H9 (cell line): ENCODE measurements around the gene BOD1L1. TPM values are rescaled to one million over a fixed set of nuclear protein-coding genes. Genes with fewer than 3 reads are reported as not detected.

Experiments
- DNase-seq: peaks from one replicate; pipeline ENCODE4 v3.0.0-alpha.2; 2017
- H2AFZ ChIP-seq: one replicate; pipeline ENCODE4 v1.6.1; 2013; ENCODE audit warnings: mild to moderate bottlenecking, low read length, control low read depth, moderate library complexity
- H2AK5ac ChIP-seq: 2 replicates; pipeline ENCODE4 v1.6.1; 2013; ENCODE audit warnings: low read length, control low read depth, mixed read lengths; ENCODE audit not compliant: insufficient read length
- H2BK120ac ChIP-seq: one replicate; pipeline ENCODE4 v1.6.1; 2013; ENCODE audit warnings: low read depth, mild to moderate bottlenecking, low read length, control low read depth, inconsistent platforms; ENCODE audit not compliant: poor library complexity, severe bottlenecking
- H2BK12ac ChIP-seq: 2 replicates; pipeline ENCODE4 v1.6.1; 2013; ENCODE audit warnings: low read length, control low read depth, mixed read lengths, low read depth; ENCODE audit not compliant: insufficient read length
- H2BK15ac ChIP-seq: 2 replicates; pipeline ENCODE4 v1.6.1; 2013; ENCODE audit warnings: low read depth, low read length, control low read depth
- H2BK20ac ChIP-seq: one replicate; pipeline ENCODE4 v1.6.1; 2013; ENCODE audit warnings: low read depth, mild to moderate bottlenecking, low read length, control low read depth, inconsistent platforms; ENCODE audit not compliant: poor library complexity, severe bottlenecking
- H2BK5ac ChIP-seq: 2 replicates; pipeline ENCODE4 v1.6.1; 2013; ENCODE audit warnings: low read length, control low read depth, mixed read lengths; ENCODE audit not compliant: insufficient read length
- H3K14ac ChIP-seq: 2 replicates; pipeline ENCODE4 v1.6.1; 2013; ENCODE audit warnings: low read length, control low read depth; ENCODE audit not compliant: insufficient read depth
- H3K18ac ChIP-seq: 2 replicates; pipeline ENCODE4 v1.6.1; 2013; ENCODE audit warnings: low read depth, mild to moderate bottlenecking, mixed read lengths, low read length, control low read depth; ENCODE audit not compliant: insufficient read length
- H3K23ac ChIP-seq: 2 replicates; pipeline ENCODE4 v1.6.1; 2013; ENCODE audit warnings: low read length, control low read depth, mixed read lengths, low read depth; ENCODE audit not compliant: insufficient read length
- H3K23me2 ChIP-seq: 2 replicates; pipeline ENCODE4 v1.6.1; 2013; ENCODE audit warnings: low read depth, mild to moderate bottlenecking, mixed read lengths, low read length, control low read depth; ENCODE audit not compliant: insufficient read length, poor library complexity, severe bottlenecking
- H3K27ac ChIP-seq: 2 replicates; pipeline ENCODE4 v1.5.1; 2013; ENCODE audit warnings: low read length, control low read depth, mixed read lengths, low read depth; ENCODE audit not compliant: insufficient read length
- H3K27me3 ChIP-seq: 2 replicates; pipeline ENCODE4 v1.6.1; 2013; ENCODE audit warnings: low read length, control low read depth, inconsistent platforms; ENCODE audit not compliant: insufficient read depth
- H3K4ac ChIP-seq: 2 replicates; pipeline ENCODE4 v1.6.1; 2013; ENCODE audit warnings: low read depth, mild to moderate bottlenecking, control low read depth, inconsistent platforms, low read length, moderate library complexity
- H3K4me1 ChIP-seq: 2 replicates; pipeline ENCODE4 v1.6.1; 2013; ENCODE audit warnings: low read length, control low read depth, inconsistent platforms; ENCODE audit not compliant: insufficient read depth
- H3K4me2 ChIP-seq: 2 replicates; pipeline ENCODE4 v1.6.1; 2013; ENCODE audit warnings: low read length, control low read depth, mixed read lengths; ENCODE audit not compliant: insufficient read length, insufficient read depth
- H3K56ac ChIP-seq: 2 replicates; pipeline ENCODE4 v1.6.1; 2013; ENCODE audit warnings: low read depth, mild to moderate bottlenecking, mixed read lengths, low read length, control low read depth; ENCODE audit not compliant: insufficient read length
- H3K79me1 ChIP-seq: 2 replicates; pipeline ENCODE4 v1.6.1; 2013; ENCODE audit warnings: low read depth, mild to moderate bottlenecking, moderate library complexity, low read length, control low read depth, inconsistent platforms; ENCODE audit not compliant: insufficient read depth, poor library complexity, severe bottlenecking
- H3K79me2 ChIP-seq: 2 replicates; pipeline ENCODE4 v1.6.1; 2013; ENCODE audit warnings: low read length, control low read depth, inconsistent platforms; ENCODE audit not compliant: insufficient read depth
- H3K9ac ChIP-seq: 2 replicates; pipeline ENCODE4 v1.6.1; 2013; ENCODE audit warnings: low read length, control low read depth, mixed read lengths; ENCODE audit not compliant: insufficient read length; ENCODE audit errors: extremely low read depth
- H3K9me3 ChIP-seq: one replicate; pipeline ENCODE4 v1.6.1; 2013; ENCODE audit warnings: low read depth, low read length, inconsistent platforms; ENCODE audit not compliant: control insufficient read depth
- H3T11ph ChIP-seq: one replicate; pipeline ENCODE4 v1.6.1; 2013; ENCODE audit warnings: mild to moderate bottlenecking, low read length, control low read depth, inconsistent platforms
- H4K20me1 ChIP-seq: one replicate; pipeline ENCODE4 v1.6.1; 2013; ENCODE audit not compliant: control insufficient read depth, insufficient read length, insufficient read depth
- H4K5ac ChIP-seq: 2 replicates; pipeline ENCODE4 v1.6.1; 2013; ENCODE audit warnings: low read depth, mild to moderate bottlenecking, mixed read lengths, low read length, control low read depth; ENCODE audit not compliant: insufficient read length
- H4K8ac ChIP-seq: replicated peaks from 2 replicates; pipeline ENCODE4 v1.6.1; 2013; ENCODE audit warnings: low read length, control low read depth, mixed read lengths, low read depth; ENCODE audit not compliant: insufficient read length
- H4K91ac ChIP-seq: 2 replicates; pipeline ENCODE4 v1.6.1; 2013; ENCODE audit warnings: low read depth, mild to moderate bottlenecking, moderate library complexity, mixed read lengths, low read length, control low read depth; ENCODE audit not compliant: insufficient read length
- H3K27ac Mint-ChIP-seq, 3 experiments: 2 replicates in 2 of 3; 3 replicates in 1 of 3; pipeline ENCODE4 v1.8.0; 2020 to 2021; ENCODE audit warnings: mixed read lengths in 3 of 3, mild to moderate bottlenecking in 1 of 3, moderate library complexity in 1 of 3
- H3K27me3 Mint-ChIP-seq: 2 replicates; pipeline ENCODE4 v1.8.0; 2021; ENCODE audit warnings: low read depth, mild to moderate bottlenecking, moderate library complexity, mixed read lengths
- H3K36me3 Mint-ChIP-seq, 3 experiments: 2 replicates in 2 of 3; 3 replicates in 1 of 3; pipeline ENCODE4 v1.8.0; 2020 to 2021; ENCODE audit warnings: low read depth in 3 of 3, mixed read lengths in 3 of 3; ENCODE audit not compliant: insufficient read depth in 1 of 3
- H3K4me1 Mint-ChIP-seq, 2 experiments: 2 replicates each; pipeline ENCODE4 v1.8.0; 2020; ENCODE audit warnings: mixed read lengths in 2 of 2
- H3K4me3 Mint-ChIP-seq, 2 experiments: 2 replicates in 1 of 2; 3 replicates in 1 of 2; pipeline ENCODE4 v1.8.0; 2020 to 2021; ENCODE audit warnings: mild to moderate bottlenecking in 2 of 2, mixed read lengths in 2 of 2, moderate library complexity in 1 of 2
- H3K9me3 Mint-ChIP-seq, 2 experiments: 2 replicates in 1 of 2; 3 replicates in 1 of 2; pipeline ENCODE4 v1.8.0; 2020; ENCODE audit warnings: mild to moderate bottlenecking in 2 of 2, mixed read lengths in 2 of 2, moderate library complexity in 1 of 2
- WGBS: extraction: QIAGEN DNeasy Blood & Tissue Kit; methylation state at CpG from one replicate; pipeline ENCODE4 v1.1.7; 2013; ENCODE audit warnings: missing lambda C conversion rate, low lambda C conversion rate, mixed read lengths; ENCODE audit not compliant: insufficient read length; ENCODE audit errors: extremely low coverage; 5-methylcytosine and 5-hydroxymethylcytosine counted together
- total RNA-seq: library from RNA; stranded (reverse); gene quantifications from 2 replicates; pipeline ENCODE4 v1.2.1, GENCODE V29; 2021
- TF ChIP-seq, protein P1 (sequence below): fragments of 200-600 bp; sonication (generic); conservative IDR thresholded peaks from 3 replicates; pipeline ENCODE4 v1.8.0; 2021; ENCODE audit warnings: antibody characterized with exemption, mild to moderate bottlenecking

Gene BOD1L1
- total RNA-seq, 1 experiment from 2014 or later = 37.8 TPM

DNA sequence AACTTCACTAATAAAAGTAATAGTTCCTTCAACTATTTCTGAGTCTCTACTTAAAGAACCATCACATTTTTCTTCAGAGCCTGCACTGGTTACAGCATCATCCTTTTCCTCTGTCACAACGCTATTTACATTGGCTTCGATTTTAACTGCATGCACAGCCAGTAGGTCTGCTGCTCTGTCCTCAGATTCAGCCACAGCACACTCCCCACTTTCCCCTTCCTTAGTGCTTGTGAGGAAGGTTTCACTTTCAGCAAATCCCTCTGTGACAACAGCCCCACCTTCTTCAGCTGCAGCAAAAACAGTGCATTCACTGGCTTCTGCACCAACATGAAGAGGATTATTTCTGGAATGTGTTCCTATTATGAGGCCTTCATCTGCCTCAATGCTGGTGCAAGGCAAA, 25.7 kb downstream of the BOD1L1 start:
- Mint-ChIP-seq H3K9me3 (no peaks in the 10 kb centered on the region), H3K27ac (no peak overlapping the region), H3K4me3 (no peak overlapping the region), H3K4me1 (no peaks in the 10 kb centered on the region), H3K27me3 (no peaks in the 10 kb centered on the region), H3K36me3 (peaks cover 17 to 70% (median 59%) of the 10 kb centered on the region in 3 experiments)
- Histone ChIP-seq H4K91ac (no peak overlapping the region), H2AK5ac (no peak overlapping the region), H3T11ph (no peak overlapping the region), H3K23ac (no peak overlapping the region), H3K4me2 (no peak overlapping the region), H3K56ac (no peak overlapping the region), H3K79me2 (no peaks in the 10 kb centered on the region), H3K23me2 (no peaks in the 10 kb centered on the region), H3K9me3 (no peaks in the 10 kb centered on the region), H3K14ac (no peak overlapping the region), H3K9ac (no peak overlapping the region), H2BK20ac (no peak overlapping the region), H2BK5ac (no peak overlapping the region), H3K4me1 (no peaks in the 10 kb centered on the region), H3K79me1 (no peaks in the 10 kb centered on the region), H2BK120ac (no peak overlapping the region), H2BK12ac (no peak overlapping the region), H2BK15ac (no peak overlapping the region), H3K4ac (no peak overlapping the region), H3K18ac (no peak overlapping the region), H2AFZ (no peak overlapping the region), H3K27ac (no peak overlapping the region), H4K8ac (no peak overlapping the region), H4K20me1 (no peaks in the 10 kb centered on the region), H4K5ac (no peak overlapping the region), H3K27me3 (no peaks in the 10 kb centered on the region)
- DNase-seq = no peak
- no CpG with 5 or more reads among the region's 2 CpGs for WGBS
- TF ChIP-seq, protein P1, sequence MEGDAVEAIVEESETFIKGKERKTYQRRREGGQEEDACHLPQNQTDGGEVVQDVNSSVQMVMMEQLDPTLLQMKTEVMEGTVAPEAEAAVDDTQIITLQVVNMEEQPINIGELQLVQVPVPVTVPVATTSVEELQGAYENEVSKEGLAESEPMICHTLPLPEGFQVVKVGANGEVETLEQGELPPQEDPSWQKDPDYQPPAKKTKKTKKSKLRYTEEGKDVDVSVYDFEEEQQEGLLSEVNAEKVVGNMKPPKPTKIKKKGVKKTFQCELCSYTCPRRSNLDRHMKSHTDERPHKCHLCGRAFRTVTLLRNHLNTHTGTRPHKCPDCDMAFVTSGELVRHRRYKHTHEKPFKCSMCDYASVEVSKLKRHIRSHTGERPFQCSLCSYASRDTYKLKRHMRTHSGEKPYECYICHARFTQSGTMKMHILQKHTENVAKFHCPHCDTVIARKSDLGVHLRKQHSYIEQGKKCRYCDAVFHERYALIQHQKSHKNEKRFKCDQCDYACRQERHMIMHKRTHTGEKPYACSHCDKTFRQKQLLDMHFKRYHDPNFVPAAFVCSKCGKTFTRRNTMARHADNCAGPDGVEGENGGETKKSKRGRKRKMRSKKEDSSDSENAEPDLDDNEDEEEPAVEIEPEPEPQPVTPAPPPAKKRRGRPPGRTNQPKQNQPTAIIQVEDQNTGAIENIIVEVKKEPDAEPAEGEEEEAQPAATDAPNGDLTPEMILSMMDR = no peak
